ENCODE data around the gene HSD17B4. TPM values are rescaled to one million over a fixed set of nuclear protein-coding genes. Genes with fewer than 3 reads are reported as not detected.
"Not testable (repeated sequence)": the region's sequence is repeated elsewhere in the genome, so short reads cannot be mapped to it uniquely, and the experiment has no call there.

The HSD17B4 gene
- total RNA-seq, 1 experiment from 2014 or later: 362 TPM

DNA sequence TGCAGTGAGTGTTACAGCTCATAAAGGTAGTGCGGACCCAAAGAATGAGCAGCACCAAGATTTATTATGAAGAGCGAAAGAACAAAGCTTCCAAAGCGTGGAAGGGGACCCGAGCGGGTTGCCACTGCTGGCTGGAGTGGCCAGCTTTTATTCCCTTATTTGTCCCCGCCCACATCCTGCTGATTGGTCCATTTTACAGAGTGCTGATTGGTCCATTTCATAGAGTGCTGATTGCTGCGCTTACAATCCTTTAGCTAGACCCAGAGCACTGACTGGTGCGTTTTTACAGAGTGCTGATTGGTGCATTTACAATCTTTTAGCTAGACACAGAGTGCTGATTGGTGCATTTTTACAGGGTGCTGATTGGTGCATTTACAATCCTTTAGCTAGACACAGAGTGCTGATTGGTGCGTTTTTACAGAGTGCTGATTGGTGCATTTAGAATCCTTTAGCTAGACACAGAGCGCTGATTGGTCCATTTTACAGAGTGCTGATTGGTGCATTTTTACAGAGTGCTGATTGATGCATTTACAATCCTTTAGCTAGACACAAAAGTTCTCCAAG lies 19.5 kb upstream of the HSD17B4 start:
- DNase-seq (ENCODE audit: low spot score); H3K27ac Mint-ChIP-seq; CTCF ChIA-PET; H3K4me3 Mint-ChIP-seq; POLR2A ChIA-PET; ATAC-seq: not testable (repeated sequence)
- peaks cover 43% of the 10 kb centered on the region for H3K36me3 Mint-ChIP-seq
- H3K4me1 Mint-ChIP-seq: peaks cover 16% of the 10 kb centered on the region
- peaks cover 10% of the 10 kb centered on the region for H3K27me3 Mint-ChIP-seq (ENCODE audit: low read depth)
- peaks cover 63% of the 10 kb centered on the region for H3K9me3 Mint-ChIP-seq
- peak; percentile 41 for TF ChIP-seq NFYB (CRISPR knock-in tag; conservative IDR thresholded peaks at IDR 0.05; ENCODE audit: low read depth)

DNA sequence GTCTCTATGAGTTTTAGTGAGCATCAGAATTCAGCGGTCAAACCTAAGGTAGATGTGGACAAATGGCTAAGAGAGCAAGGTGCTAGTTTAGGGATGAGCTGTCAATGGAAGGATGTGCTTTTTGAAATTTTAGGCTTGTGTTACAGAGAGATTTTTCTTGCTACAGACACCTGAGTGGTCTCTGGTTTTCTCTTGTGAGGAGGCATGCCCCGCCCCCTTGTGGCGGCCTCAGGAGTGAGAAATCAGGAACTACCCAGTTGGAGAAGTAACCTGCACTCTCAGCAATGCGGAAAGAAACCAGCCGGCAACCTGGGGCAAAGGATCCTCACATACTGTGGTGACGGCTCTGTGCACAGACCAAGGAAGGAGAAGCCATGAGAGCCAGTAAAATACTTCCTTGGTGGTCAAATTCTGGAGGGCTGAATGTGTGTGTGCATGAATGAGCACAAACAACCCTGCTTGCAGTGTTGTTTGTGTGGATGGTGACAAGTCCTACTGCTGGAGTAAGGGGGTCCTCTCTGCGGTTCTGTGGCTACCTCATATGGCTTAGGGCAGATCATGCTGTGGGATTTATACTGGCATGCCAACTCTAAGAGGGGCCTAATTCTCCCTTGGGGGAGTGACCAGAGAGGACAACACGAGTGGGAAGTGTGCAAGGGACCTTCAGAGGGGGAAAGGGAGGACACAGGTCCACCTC lies 16.7 kb upstream of the HSD17B4 start:
- ChIA-PET CTCF (interaction anchor here (0.7 to 2.1 kb wide), 17 partner anchors 9 to 452 kb away, joined by 3 to 16 read pairs (median 3); partner anchors contain the start of genes DTWD2 and HSD17B4), POLR2A (no interaction called here)
- Mint-ChIP-seq H3K4me1 (peaks cover 8% of the 10 kb centered on the region; the same call in 1 of the 2 replicates), H3K9me3 (peaks cover 64% of the 10 kb centered on the region), H3K27me3 (ENCODE audit: low read depth) (peaks cover 12% of the 10 kb centered on the region), H3K4me3 (no peak overlapping the region), H3K27ac (no peak overlapping the region), H3K36me3 (peaks cover 43% of the 10 kb centered on the region)
- DNase-seq (ENCODE audit: low spot score): peak; percentile 81
- TF ChIP-seq, protein P1, sequence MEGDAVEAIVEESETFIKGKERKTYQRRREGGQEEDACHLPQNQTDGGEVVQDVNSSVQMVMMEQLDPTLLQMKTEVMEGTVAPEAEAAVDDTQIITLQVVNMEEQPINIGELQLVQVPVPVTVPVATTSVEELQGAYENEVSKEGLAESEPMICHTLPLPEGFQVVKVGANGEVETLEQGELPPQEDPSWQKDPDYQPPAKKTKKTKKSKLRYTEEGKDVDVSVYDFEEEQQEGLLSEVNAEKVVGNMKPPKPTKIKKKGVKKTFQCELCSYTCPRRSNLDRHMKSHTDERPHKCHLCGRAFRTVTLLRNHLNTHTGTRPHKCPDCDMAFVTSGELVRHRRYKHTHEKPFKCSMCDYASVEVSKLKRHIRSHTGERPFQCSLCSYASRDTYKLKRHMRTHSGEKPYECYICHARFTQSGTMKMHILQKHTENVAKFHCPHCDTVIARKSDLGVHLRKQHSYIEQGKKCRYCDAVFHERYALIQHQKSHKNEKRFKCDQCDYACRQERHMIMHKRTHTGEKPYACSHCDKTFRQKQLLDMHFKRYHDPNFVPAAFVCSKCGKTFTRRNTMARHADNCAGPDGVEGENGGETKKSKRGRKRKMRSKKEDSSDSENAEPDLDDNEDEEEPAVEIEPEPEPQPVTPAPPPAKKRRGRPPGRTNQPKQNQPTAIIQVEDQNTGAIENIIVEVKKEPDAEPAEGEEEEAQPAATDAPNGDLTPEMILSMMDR (IDR thresholded peaks at IDR 0.05): peak; percentile 55
- TF ChIP-seq ATF1 (CRISPR knock-in tag; IDR thresholded peaks at IDR 0.05) (no peak), ETV6 (CRISPR knock-in tag; IDR thresholded peaks at IDR 0.05) (0 out of 2 replicates have a peak, but pooled peaks have one; percentile 48)
- peak; percentile 96 for ATAC-seq

DNA sequence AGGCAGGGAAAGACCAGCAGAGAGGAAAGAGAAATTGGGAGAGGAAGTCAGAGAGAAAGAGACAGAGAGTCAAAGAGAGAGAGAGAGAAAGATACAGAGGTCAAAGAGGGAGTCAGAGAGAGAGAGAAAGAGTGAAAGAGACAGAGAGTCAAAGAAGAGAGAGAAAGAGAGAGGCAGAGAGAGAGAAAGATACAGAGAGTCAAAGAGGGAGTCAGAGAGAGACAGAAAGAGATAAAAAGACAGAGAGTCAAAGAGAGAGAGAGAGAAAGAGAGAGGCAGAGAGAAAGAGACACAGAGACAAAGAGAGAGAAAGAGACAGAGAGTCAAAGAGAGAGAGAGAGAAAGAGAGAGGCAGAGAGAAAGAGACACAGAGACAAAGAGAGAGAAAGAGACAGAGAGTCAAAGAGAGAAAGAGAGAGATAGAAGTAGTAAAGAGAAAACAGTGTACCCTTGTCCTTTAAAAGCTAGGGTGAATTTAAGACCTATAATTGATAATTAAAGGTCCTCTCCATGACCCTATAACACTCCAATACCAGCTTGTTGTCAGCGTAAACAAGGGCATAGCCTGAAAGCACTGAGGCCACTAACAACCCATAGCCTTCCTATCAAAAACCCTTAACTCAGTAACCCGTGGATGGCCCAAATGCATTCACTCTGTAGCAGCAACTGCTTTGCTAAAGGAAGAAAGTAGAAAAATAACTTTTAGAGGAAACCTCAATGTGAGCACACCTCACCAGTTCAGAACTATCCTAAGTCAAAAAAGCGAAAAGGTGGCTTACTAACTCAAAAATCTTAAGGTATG lies 14.3 kb upstream of the HSD17B4 start:
- H3K4me3 Mint-ChIP-seq; POLR2A ChIA-PET; DNase-seq (ENCODE audit: low spot score); H3K4me1 Mint-ChIP-seq; ATAC-seq; H3K27ac Mint-ChIP-seq; CTCF ChIA-PET: not testable (repeated sequence)
- Mint-ChIP-seq H3K36me3 (peaks cover 30% of the 10 kb centered on the region), H3K9me3 (peaks cover 47% of the 10 kb centered on the region), H3K27me3 (ENCODE audit: low read depth) (peaks cover 17% of the 10 kb centered on the region)

DNA sequence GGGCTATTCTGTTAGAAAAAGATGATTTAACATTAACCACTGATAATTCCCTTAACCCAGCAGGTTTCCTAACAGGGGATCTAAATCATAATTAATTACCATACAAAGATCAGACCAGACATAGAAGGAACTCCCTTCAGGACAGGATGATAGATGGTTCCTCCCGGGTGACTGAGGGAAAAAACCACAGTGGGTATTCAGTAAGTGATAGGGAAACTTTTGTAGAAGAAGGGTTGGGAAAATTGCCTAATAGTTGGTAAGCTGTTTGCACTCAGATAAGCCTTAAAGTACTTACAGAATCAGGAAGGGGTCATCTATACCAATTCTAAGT lies 13.7 kb upstream of the HSD17B4 start:
- ATAC-seq; DNase-seq (ENCODE audit: low spot score); H3K27ac Mint-ChIP-seq; POLR2A ChIA-PET; H3K4me3 Mint-ChIP-seq; CTCF ChIA-PET; H3K4me1 Mint-ChIP-seq: not testable (repeated sequence)
- peaks cover 49% of the 10 kb centered on the region for H3K9me3 Mint-ChIP-seq
- H3K36me3 Mint-ChIP-seq: peaks cover 32% of the 10 kb centered on the region
- peaks cover 19% of the 10 kb centered on the region for H3K27me3 Mint-ChIP-seq (ENCODE audit: low read depth)

DNA sequence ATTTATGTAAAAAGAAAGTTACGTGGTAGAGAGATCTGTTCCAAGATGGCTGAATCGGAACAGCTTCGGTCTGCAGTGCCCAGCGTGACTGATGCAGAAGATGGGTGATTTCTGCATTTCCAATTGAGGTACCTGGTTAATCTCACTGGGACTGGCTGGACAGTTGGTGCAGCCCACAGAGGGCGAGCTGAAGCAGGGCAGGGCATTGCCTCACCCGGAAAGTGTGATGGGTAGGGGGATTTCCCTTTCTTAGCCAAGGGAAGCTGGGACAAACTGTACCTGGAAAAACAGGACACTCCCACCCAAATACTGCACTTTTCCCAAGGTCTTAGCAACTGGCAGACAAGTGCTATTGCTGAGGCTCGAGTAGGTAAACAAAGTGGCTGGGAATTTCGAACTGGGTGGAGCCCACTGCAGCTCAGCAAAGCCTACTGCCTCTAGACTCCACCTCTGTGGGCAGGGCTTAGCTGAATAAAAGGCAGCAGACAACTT lies 13.1 kb upstream of the HSD17B4 start:
- POLR2A ChIA-PET: no interaction called here
- 0 out of 2 replicates have a peak, but pooled peaks cover 4% of the 10 kb centered on the region for H3K4me1 Mint-ChIP-seq
- no peak for ATAC-seq
- TF ChIP-seq SP1 (CRISPR knock-in tag; conservative IDR thresholded peaks at IDR 0.05) (no peak), TEAD1 (CRISPR knock-in tag; IDR thresholded peaks at IDR 0.05) (no peak)
- TF ChIP-seq, protein P2, sequence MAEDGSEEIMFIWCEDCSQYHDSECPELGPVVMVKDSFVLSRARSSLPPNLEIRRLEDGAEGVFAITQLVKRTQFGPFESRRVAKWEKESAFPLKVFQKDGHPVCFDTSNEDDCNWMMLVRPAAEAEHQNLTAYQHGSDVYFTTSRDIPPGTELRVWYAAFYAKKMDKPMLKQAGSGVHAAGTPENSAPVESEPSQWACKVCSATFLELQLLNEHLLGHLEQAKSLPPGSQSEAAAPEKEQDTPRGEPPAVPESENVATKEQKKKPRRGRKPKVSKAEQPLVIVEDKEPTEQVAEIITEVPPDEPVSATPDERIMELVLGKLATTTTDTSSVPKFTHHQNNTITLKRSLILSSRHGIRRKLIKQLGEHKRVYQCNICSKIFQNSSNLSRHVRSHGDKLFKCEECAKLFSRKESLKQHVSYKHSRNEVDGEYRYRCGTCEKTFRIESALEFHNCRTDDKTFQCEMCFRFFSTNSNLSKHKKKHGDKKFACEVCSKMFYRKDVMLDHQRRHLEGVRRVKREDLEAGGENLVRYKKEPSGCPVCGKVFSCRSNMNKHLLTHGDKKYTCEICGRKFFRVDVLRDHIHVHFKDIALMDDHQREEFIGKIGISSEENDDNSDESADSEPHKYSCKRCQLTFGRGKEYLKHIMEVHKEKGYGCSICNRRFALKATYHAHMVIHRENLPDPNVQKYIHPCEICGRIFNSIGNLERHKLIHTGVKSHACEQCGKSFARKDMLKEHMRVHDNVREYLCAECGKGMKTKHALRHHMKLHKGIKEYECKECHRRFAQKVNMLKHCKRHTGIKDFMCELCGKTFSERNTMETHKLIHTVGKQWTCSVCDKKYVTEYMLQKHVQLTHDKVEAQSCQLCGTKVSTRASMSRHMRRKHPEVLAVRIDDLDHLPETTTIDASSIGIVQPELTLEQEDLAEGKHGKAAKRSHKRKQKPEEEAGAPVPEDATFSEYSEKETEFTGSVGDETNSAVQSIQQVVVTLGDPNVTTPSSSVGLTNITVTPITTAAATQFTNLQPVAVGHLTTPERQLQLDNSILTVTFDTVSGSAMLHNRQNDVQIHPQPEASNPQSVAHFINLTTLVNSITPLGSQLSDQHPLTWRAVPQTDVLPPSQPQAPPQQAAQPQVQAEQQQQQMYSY (CRISPR knock-in tag; IDR thresholded peaks at IDR 0.05): no peak
- peaks cover 52% of the 10 kb centered on the region for H3K9me3 Mint-ChIP-seq
- CTCF ChIA-PET: interaction anchor here (0.6 kb wide), 1 partner anchor 127 kb away, joined by 4 read pairs; no protein-coding TSS in a partner anchor
- DNase-seq (ENCODE audit: low spot score): no peak
- H3K4me3 Mint-ChIP-seq: no peak overlapping the region
- peaks cover 19% of the 10 kb centered on the region for H3K27me3 Mint-ChIP-seq (ENCODE audit: low read depth)
- H3K36me3 Mint-ChIP-seq: peaks cover 32% of the 10 kb centered on the region
- H3K27ac Mint-ChIP-seq: no peak overlapping the region

DNA sequence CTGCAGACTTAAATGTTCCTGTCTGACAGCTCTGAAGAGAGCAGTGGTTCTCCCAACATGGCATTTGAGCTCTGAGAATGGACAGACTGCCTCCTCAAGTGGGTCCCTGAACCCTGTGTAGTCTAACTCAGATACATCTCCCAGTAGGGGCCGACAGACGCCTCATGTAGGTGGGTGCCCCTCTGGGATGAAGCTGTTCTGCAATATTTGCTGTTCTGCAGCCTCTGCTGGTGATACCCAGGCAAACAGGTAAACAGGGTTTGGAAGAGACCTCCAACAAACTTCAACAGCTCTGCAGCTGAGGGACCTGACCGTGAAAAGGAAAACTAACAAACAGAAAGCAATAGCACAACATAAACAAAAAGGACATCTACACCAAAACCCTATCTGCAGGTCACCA lies 12.7 kb upstream of the HSD17B4 start:
- Mint-ChIP-seq H3K9me3 (peaks cover 52% of the 10 kb centered on the region), H3K27me3 (ENCODE audit: low read depth) (peaks cover 19% of the 10 kb centered on the region), H3K36me3 (peaks cover 36% of the 10 kb centered on the region)
- POLR2A ChIA-PET; H3K4me1 Mint-ChIP-seq; ATAC-seq; H3K4me3 Mint-ChIP-seq; DNase-seq (ENCODE audit: low spot score); H3K27ac Mint-ChIP-seq: not testable (repeated sequence)
- CTCF ChIA-PET: interaction anchor here (0.6 kb wide), 1 partner anchor 127 kb away, joined by 4 read pairs; no protein-coding TSS in a partner anchor

DNA sequence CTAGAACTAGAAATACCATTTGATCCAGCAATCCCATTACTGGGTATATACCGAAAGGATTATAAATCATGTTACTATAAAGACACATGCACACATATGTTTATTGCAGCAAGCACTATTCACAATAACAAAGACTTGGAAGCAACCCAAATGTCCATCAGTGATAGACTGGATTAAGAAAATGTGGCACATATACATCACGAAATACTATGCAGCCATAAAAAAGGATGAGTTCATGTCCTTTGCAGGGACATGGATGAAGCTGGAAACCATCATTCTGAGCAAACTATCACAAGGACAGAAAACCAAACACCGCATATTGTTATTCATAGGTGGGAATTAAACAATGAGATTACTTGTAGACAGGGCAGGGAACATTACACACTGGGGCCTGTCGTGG lies 7.7 kb upstream of the HSD17B4 start:
- H3K4me3 Mint-ChIP-seq; CTCF ChIA-PET; H3K27me3 Mint-ChIP-seq (ENCODE audit: low read depth); POLR2A ChIA-PET; H3K27ac Mint-ChIP-seq; ATAC-seq; DNase-seq (ENCODE audit: low spot score); H3K4me1 Mint-ChIP-seq: not testable (repeated sequence)
- H3K36me3 Mint-ChIP-seq: peaks cover 20% of the 10 kb centered on the region
- H3K9me3 Mint-ChIP-seq: peaks cover 36% of the 10 kb centered on the region

Data from WTC11 (cell line).